Measurements from ENCODE around the gene SFI1.

SFI1 gene

DNA sequence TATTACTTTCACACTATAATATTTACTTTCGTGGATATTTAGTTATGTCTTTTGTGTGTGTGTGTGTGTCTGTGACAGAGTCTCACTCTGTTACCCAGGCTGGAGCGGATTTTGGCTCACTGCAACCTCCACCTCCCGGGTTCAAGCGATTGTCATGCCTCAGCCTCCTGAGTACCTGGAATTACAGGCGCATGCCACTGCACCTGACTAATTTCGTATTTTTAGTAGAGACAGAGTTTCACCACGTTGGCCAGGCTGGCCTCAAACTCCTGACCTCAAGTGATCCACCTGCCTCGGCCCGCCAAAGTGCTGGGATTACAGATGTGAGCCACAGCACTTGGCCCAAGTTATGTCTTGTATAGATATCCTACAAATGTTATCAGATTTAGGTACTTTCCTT is 155.8 kb downstream of the SFI1 start:
- TF ChIP-seq, protein P1, sequence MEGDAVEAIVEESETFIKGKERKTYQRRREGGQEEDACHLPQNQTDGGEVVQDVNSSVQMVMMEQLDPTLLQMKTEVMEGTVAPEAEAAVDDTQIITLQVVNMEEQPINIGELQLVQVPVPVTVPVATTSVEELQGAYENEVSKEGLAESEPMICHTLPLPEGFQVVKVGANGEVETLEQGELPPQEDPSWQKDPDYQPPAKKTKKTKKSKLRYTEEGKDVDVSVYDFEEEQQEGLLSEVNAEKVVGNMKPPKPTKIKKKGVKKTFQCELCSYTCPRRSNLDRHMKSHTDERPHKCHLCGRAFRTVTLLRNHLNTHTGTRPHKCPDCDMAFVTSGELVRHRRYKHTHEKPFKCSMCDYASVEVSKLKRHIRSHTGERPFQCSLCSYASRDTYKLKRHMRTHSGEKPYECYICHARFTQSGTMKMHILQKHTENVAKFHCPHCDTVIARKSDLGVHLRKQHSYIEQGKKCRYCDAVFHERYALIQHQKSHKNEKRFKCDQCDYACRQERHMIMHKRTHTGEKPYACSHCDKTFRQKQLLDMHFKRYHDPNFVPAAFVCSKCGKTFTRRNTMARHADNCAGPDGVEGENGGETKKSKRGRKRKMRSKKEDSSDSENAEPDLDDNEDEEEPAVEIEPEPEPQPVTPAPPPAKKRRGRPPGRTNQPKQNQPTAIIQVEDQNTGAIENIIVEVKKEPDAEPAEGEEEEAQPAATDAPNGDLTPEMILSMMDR (IDR thresholded peaks at IDR 0.05), result no peak

- TF ChIP-seq, protein P1 (IDR thresholded peaks at IDR 0.05), result no peak
These were observed 156.8 kb downstream of the SFI1 start for GRCh38 chr22:31652911-31653684.

- TF ChIP-seq, protein P1 (IDR thresholded peaks at IDR 0.05), result no peak
These were observed 157.6 kb downstream of the SFI1 start for GRCh38 chr22:31653944-31654343.

- TF ChIP-seq, protein P1 (IDR thresholded peaks at IDR 0.05), result no peak
These were observed 158.1 kb downstream of the SFI1 start for GRCh38 chr22:31654408-31654807.

- TF ChIP-seq, protein P1 (IDR thresholded peaks at IDR 0.05), result no peak
These were observed 162.9 kb downstream of the SFI1 start for GRCh38 chr22:31659246-31659645.

DNA sequence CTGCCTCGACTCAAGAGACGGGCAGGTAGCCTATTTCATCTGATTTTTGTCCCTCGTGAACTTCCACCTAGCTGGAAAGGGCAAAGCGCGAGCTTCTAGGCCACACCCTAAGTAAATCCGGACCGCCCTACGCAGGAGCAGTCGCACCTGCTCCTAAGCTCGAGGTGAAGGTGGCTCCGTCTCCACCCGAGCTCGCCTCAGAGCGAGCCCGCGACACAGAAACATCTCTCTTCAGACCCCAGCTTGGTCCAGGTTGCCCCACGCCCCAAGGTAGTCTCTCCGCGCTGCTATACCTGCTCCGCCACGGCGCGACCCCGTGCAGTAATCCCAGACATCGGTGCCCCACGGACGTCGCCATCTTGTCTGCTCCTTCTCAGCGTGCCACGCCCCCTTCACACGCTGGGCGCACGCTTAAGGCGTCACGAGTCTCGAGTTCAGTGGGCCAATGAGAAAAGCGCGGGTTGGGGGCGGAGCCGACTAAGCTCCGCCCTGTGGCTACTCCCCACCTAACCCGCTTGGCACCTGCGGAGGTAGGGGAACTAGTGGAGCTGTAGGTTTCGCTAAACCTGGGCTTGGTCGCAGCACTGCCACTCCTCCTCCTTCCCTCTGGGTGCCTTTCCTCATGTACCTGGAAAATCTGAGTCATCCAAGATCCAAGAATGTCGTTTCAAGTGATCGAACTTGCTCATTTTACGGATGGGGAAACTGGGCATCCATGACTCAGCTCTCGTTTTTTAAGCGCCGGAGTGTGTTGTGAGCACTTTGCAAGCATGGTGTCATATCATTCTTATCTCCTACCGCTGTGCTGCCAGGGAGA is 165.7 kb downstream of the SFI1 start, which contains the start of gene PISD:
Gene PISD, minus strand, starts transcription at position 365 of the 817 bp plus-strand sequence. Its CDS starts 7 bp downstream, at position 358.
- TF ChIP-seq, protein P1 (IDR thresholded peaks at IDR 0.05), result no peak

GRCh38 chr22:31662668-31663037 is 166.3 kb downstream of the SFI1 start:
- TF ChIP-seq, protein P1 (IDR thresholded peaks at IDR 0.05), result no peak

Measured in LNCAP (cell line).